IPS-NIHi11 (cell line): ENCODE data around the gene LRRC14B.

Experiments
- DNase-seq: peaks from one replicate; pipeline ENCODE4 v3.0.0; 2012; ENCODE audit warnings: mixed read lengths, low spot score

LRRC14B gene

DNA sequence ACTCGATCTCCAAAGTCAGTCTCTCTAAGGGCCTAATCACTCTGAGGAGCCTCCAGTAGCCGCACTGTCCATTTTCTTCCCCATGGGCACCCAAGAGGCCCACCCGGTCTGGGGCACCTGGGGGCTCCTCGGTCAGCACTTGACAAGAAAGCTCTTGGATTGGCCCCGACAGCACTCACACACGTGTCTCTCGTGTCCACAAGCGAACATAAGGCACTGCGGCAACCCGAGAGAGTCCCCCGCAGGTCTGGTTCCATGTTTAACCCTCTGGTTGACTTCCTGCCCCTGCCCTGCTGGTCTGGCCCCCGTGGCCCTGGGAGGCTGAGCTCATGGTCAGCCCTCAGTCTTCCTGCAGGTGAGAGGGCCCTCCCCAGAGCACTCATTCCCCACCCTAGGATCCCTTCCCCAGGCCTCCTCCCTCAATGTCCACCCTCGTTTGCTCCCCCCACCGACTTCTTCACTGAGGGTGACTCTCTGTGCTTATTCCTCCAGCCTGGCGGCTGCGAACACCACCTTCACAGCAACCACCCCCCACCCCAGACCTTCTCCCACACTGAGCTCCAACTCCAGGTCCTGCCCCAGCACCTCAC lies 16.3 kb upstream of the LRRC14B start:
- DNase-seq = no peak

DNA sequence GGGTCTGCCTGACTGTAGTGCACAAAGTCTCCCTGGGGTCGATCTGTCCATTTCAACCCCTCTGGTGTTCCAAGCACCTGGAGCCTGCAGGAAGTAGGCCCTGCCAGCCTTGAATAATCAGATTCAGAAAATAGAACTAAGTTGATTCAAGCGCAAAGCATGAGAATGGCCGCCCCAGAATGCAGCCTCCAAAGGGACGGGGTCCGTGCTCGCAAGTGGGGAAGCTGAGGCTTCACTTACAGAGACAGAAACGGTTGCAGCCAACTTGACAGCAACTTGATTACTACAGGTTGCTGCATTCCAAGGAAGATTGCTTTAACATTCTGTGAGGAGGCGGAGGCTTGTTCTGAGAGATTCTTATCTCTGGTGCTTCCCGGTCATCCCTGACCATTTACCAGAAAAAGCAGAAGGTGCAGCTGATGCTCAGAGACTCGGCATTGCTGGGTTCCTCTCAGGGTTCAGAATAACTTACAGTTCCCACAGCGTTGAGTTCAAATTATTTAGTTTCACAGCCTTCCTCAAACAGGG lies 14.9 kb upstream of the LRRC14B start:
- DNase-seq = no peak

DNA sequence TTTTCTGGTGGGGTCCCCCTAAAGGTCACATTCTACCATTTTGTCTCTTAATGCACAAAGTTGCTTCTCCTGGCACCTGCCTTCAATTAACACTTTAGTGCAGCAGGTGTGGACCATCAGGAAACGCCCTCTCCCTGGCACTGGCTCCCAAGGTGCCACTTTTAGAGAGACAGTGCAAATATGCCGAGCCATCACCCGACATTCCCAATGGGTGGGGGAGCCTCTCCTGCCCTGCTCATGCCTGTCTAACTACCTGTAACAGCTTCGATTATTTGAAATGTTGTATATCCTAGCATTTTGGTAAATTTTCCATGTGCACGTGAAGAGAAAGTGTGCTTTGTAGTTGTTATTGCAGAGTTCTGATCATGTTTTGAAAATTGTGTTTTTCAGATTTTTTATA lies 13.2 kb upstream of the LRRC14B start:
- no peak for DNase-seq

DNA sequence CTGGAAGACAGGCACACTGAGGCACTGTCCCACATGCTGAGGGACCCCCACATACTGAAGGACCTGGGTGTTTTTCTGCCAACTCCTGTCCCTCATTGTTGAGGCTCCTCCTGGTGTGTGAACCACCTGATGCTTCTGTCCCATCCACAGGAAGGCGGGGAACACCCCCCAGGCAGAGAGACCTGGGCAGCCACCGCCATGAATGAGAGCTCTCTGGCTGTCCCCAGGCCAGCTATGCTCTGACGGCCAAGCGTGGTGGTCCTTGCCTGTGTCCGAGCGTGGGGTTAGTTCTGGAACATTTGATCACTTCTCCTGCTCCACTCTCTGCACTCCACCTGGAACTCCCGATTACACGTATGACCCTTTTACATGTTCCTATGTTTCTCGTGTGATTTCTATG lies 11.9 kb upstream of the LRRC14B start:
- no peak for DNase-seq

DNA sequence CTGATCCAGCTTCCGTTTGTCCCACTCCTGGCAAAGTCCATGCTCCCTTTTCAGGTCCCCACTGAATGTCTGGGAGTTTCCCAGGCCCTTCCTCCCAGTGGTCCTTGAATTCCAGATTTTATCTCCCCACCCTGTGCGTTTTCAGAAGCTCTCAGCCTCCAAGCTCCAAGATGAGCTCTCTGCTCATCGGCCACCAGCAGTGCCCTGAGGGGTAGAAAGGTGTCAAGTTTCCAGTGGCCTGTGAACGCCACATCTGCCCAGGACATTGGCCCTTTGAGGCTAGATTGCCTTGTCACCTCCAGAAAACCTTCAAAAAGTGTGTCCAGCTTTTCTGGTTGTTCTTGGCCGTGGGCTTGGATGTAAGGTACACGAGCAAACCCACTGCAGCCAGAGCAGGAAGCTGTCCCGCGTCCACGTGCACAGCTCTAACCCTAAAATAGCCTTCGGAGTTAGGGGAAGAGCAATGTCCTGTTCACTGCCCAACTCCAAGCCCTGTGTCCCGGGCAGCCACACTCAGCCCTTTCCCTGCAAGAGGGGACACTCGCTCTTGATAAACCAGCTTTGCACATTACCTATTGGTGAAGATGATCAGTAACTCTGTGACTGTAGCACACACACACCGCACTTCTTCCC lies 10.9 kb upstream of the LRRC14B start:
- DNase-seq = no peak

DNA sequence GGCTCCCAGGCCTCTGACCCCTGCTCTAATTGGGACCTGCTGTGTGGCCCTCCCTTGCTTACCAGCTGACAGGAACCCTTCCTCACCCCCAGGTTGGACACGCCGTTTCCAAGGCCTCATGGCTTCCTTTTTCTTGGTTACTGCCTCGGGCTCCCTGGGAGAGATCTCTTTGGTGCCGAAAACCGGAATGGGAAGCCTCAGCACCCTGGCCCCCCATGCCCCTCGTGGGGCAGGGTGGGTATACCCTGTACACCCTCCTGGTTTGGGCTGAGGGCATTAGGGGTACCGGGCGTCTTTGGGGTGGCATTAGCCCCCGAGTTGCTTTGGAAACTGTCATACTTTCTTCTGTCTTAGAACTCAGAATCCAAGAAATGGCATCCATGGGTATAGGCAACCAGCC lies 10.1 kb upstream of the LRRC14B start:
- no peak for DNase-seq

DNA sequence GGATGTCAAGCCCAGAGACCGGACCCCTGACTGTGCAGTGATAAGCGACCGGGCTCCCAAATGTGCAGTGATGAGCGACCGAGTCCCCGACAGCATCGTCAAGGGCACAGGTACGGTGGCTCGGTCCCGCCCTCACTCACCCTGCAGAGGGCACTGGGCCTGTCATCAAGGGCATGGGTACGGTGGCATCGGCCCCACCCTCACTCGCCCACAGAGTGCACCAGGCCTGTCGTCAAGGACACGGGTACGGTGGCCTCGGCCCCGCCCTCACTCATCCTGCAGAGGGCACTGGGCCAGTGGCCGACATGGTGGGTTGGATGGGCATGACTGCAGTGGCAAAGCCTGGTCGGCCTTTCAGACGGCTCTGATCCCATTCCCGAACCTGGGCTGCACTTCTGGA lies 9.7 kb upstream of the LRRC14B start:
- no peak for DNase-seq

DNA sequence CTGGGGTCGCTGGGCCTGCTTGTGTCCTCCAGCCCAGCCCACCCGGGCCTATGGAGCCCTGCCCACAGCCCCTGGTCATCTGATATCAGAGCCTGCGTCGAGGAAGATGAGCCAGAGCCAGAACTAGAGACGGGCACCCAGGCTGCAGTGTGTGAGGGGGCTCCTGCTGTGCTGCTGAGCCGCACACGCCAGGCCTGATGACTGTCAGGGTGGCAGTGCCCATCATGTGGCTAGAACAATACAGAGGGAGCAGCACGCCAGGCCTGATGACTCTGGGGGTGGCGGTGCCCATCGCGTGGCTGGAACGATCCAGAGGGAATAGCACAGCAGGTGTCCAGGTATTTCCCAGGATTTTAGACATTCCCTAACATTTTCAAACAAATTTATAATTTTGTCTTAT lies 9.2 kb upstream of the LRRC14B start:
- no peak for DNase-seq

DNA sequence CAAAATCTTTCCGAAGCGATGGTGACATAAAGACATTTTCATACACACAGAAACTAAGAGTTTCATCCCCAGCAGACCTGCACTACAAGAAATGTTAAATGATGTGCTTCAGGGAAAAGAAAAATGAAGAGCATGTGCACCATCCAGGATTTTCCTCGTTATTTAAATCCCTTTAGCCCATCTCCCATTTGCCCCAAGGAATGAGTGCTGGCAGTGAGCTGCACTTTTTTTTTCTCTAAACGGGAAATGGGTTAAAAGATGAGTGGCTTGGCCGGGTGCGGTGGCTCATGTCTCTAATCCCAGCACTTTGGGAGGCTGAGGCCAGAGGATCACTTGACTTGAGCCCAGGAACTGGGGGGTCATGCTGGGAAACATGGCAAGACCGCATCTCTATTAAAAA lies 6.8 kb upstream of the LRRC14B start:
- no peak for DNase-seq

DNA sequence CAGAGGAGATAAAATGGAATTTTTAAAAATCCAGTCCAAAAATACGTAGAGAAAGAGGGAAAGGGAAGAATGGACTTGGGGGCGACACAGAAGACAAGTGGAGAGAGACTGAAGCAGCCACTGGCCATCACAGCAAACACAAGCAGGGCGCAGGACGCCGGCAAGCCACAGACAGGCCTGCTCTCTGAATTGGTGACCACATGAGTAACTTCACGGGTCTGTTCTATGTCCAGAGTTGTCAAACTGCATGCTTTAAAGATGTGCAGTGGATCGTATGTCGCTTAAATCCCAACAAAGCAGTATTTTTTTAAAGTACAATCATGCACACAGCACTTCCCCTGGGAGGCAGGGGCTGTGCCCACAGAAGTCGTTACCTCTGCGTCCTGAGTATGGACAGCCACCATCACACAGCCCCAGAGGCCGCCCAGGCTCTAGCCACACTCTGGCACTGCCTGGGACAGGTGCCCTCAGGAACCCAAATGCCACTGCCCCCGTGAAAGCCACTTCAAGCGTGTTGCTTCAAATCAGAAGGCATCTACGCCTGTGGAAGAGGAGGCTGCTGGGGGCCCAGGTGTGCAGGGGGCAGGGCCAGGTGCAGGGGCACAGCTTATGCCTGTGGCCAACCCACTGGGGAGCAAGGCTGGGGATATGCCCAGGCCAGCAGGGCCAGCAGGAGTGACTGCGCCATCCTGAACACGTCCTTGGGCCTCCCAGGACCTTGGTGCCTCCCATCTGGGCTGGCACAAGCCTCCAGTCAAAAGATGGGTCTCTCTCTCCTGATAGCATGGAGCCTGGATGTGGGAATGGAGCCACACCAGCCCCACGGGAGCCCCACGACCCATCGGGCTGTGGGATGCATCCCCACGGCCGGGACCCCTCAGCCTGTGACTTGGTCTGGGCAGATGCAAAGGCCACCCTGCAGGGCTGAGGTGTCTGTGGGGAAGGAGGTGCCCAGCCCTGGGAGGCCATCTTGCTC lies 5.9 kb upstream of the LRRC14B start:
- DNase-seq = no peak

DNA sequence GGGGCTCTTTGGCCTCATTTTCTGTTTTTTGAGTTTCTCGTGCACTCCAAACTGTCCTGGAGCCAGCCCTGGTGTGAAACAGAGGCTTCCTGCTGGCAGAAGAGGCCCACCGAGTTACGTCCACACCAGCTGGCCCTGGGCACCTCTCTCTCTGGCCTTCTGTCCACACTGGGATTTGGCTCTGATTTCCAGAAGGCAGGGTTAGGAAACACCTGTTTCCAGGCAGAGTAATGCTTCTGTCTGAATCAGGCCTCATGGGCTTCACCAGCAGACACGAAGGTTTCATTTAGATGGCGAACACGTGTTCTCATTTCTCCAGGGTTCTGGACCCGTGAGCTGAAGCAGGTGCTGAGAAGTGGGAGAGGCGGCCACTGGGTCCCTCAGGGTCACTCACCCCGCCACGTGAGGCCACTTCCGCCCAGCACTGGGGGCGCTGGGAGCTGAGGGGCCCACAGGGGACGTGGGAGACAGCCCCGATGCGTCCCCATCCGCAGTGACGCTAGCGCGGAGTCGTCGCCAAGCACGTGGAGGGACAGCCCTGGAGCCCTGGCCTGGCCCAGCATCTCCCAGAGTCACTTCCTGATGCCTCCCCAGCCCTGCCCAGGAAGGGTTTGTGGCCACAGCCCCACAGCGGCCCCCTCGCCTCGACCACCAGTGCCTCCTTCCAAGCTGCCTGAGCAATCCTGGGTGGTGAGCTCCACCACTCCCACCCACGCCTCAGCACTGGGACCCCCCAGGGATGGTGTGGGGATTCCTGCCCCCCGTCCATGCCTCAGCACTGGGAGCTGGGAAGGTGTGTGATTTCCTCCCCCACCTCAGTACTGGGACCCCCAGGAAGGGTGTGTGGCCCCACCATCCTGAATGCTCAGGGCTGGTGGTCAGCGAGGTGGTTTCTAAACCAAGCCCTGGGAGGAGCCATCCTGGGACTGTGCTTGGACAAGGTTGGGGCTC lies 4.9 kb upstream of the LRRC14B start:
- DNase-seq = no peak

DNA sequence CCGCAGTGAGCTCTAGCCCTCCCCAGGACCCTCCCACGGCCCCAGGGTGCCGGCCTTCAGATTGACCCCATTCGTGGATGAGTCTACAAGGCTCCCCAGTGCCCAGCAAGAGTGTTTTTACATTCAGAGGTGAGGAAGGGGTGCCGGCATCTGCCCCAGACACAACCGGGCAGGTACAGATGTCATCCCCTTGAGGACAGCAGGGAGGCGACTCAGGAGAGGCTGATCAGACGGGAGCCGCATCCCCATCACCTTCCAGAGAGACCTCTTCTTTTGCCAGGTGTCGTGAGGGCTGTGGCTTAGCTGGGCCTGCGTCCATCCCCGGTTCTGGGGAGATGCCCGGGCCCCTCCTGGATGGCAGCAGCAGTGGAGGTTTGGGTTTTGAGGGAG lies 4.3 kb upstream of the LRRC14B start:
- DNase-seq = no peak

DNA sequence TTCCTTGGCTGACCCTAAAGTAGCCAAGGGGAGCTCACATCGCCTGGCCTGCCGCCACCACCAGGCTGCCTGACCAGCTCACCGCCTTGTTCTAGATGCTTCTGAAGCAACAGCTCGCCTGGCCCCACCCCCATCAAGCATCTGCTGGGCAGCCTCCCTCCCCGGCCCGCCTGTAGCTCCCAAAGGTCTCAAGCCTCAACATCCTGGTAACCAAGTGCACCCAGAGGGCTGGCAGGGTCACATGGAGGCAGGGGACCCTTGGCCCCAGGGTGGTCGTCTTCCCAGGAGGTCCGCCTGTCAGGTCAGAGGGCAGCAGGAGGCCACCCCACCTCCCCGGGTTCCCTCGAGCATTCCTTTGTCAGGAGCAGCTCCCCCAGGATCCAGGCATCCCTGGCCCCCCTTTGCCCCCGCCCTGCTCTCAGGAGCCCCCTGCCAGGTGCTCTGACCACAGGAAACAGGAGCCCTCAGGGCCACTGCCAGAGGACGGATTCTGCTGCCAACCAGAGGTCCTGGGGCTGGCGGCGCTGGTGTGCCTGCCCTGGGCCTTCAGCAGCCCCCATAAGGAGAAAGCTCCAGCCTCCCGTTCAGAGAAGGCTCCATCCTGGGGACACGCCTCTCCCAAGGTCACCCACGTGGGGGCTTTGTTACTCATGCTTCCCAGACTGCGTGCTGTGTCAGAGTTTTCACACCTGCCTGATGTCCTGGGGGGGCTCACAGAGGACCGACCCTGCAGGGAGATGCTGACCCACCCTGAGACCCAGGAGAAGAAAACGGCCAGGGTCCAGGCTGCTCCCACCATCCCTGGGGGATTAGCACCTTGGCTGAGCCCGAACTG lies 3.5 kb upstream of the LRRC14B start:
- no peak for DNase-seq

DNA sequence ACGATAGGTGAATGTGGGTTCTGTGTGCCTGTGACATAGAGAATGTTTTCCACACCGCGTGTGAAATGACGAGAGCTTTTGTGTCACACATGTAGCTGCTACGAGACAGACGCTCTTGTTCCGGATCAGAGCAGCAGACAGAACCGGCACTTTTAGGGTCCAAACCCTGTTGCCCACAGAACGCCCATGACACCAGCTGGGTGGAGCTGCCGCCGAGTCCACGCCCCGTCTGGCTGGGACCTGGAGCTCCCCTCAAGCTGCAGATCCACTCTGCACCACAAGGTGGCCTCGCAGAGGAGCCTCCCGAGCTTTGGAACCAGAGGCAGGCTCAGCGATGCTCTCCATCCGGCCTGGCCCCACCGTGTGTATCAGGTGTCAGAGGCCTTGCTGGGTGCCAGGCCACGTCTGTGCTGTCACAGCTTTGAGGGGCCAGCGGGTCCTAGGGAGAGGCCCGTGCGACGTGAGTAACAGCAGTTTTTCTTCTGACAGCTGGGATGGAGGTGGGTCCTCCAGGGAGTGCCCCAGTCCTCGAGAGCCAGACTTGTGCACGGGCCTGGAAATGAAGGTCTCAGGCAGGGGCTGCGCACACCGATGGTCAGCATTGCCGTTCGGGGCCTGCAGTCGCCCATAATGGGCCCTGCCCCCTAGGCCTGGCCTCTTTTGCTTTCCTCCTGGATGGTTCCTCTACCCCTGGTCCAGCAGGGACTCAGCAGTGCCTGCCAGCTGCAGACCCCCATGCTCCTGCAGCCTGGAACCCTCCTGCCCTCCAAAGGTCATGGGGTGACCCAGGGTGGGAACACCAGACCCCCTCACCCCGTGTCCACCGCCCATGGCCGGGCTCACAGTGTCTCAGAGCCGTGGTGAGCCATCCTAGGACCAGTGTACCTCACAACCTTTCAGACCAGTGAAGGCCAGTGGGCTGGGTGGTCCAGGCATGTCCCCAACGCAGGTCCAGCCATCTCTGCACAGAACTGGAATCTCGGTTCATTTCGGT lies 2.5 kb upstream of the LRRC14B start:
- DNase-seq = peak; percentile 97

DNA sequence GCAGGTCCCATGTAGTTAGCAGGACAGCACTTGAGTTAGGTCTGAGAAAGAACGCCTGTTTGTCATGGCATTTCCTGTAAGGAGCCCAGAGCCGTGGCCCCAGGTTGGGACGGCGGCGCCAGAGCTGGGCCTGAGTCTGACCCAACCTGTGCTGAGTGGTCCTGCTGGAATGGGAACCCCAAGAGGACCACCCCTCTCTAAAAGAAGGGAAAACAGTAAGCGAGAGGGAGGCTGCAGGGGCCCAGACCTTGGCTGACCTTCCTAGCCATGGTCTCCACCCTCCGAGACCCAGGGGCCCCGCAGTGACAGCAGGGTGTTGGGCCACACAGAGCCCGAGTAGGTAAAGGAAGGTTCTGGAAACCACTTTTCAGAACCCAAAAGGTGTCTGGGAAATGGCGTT lies 1.8 kb upstream of the LRRC14B start:
- DNase-seq = no peak

DNA sequence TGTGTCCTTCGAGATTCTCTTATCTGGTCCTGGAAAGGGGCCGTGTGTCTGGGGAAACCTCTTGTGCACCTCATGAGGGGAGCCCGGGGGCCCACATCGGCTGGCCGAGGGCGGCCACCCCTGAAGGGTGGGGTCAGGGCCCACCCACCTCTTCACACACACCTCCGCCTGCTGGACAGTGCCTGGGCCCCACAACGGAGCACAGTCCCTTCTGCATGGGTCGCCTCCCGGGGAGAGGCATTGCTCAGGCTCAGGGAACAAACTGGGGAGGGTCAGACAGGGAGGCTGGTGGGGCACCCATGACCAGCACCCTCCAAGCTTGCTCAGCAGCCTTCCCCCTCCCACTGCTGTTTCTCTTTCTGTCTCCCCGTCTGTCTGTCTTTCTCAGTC lies 1.3 kb upstream of the LRRC14B start:
- DNase-seq = no peak

DNA sequence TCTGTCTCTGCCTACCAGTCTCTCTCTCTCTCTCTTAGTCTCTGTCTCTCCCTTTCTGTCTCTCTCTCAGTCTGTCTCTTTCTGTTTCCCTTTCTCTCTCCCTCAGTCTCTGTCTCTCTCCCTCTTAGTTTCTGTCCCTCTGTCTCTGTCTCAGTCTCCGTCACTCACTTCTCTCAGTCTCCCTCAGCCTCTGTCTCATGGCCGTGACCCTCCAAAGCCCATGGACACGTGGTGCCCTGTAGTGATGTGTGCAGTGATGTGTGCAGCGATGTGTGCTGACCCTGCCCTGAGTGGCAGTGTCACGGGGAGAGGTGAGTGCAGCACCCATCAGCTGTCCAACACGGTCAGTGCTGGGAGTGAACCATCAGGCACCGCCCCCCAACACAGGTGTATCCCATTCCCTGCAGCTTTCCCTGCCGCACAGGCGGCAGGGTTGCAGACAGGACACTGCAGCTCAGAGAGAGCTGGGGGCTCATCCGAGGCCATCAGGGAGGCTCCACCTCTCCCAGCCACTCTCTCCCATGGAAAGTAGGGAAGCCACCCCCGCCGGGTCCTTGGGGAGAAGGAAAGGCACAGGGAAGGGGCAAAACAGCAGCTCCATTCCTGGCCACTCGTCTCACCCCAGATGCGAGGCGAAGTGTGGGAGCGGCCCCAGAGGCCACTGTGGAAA lies 794 bp upstream of the LRRC14B start:
- no peak for DNase-seq

DNA sequence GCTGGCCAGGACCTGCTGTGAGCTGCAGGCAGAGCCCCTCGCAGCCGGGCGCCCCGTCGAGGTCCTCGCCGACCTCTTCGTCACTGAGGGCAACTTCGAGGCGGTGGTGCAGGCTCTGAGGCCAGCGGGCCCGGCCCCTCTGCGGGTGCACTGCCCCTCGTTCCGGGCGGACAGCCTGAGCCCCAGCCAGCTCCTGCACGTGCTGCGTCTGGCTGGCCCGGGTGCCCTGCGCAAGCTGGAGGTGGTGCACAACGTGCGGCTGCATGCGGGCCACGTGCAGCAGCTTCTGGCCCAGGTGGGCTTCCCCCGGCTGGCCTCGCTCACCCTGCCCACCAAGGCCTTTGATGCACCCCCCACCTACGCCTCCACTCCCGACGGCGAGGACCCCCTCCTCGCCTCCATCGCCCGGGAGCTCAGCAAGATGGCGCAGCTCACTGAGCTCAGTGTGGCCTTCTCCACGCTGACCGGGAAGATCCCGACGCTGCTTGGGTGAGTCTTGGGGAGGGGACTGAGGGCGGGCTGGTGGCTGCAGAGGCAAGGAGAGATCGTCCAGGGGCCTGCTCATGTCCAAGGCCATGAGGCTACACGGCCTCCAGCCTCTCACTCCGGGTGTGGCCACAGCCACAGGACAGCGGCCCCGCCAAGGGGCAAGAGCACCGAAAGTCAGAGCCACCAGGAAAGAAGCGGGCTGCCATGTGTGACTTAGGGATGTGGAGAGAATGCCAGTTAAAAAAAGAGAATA lies 825 bp downstream of the LRRC14B start:
- DNase-seq = no peak

DNA sequence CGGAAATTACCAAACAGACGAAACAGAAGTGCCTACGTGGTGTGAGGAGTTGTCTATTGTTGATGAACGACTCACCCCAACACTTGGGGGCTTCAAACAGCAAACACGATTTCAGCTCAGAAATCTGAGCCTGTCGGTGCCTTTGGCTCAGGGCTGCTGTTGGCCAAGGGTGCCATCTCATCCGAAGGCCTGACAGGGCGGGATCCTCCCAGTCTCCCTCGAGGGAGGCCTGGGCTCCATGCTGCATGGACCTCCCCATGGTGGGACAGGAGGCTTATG lies 1.3 kb downstream of the LRRC14B start:
- DNase-seq = no peak
